IPS DF 19.7 (cell line): ENCODE data around the gene DNAJA4.
"Not testable (repeated sequence)": the region's sequence is repeated elsewhere in the genome, so short reads cannot be mapped to it uniquely, and the experiment has no call there.

Experiments used
- DNase-seq: peaks from one replicate; pipeline ENCODE4 v3.0.0-alpha.2; 2013; ENCODE audit warnings: low read depth, low spot score

Gene DNAJA4

DNA sequence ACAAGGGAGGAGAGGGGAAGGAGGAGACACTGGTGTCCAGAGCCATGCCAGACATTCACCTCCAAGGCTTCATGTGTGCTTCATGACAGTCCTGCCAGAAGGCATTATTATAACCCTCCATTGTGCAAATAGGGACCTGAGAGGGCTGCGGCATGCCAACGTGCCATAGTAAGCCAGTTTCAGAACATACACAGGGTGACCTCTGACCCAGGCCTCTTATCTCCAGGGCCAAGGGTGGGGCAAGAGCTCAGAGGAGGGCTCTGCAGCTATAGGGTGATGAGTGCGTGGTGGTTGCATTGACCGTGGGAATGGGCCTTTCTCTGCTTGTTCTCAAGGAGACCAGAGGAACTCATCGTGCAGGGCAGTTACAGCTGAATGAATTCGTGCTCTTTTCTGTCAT is 20.3 kb upstream of the DNAJA4 start:
- DNase-seq = no peak

DNA sequence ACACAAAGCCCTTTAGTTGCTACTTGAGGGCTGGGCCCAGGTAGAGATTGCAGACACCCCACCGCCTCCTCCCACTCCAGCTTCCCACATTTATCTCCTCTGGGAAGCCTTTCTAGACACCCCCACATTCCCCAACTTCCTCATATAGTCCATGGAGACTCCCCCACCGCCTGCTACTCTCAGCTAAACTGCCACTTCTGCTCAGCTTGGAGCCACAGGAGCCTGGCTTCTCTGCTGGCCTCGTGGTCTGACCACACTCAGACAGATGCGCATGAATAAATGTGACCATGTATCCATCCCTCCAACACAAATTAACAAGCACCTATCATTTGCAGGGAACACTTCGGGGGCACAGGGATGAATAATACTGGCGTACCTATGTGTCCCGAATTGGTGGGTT is 19.5 kb upstream of the DNAJA4 start:
- DNase-seq = no peak

DNA sequence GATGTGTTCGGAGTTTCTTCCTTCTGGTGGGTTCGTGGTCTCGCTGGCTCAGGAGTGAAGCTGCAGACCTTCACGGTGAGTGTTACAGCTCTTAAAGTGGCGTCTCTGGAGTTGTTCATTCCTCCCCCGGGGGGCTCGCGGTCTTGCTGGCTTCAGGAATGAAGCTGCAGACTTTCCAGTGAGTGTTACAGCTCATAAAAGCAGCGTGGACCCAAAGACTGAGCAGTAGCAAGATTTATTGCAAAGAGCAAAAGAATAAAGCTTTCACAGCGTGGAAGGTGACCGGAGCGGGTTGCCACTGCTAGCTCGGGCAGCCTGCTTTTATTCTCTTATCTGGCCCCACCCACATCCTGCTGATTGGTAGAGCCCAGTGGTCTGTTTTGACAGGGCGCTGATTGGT is 19.0 kb upstream of the DNAJA4 start:
- DNase-seq = not testable (repeated sequence)

DNA sequence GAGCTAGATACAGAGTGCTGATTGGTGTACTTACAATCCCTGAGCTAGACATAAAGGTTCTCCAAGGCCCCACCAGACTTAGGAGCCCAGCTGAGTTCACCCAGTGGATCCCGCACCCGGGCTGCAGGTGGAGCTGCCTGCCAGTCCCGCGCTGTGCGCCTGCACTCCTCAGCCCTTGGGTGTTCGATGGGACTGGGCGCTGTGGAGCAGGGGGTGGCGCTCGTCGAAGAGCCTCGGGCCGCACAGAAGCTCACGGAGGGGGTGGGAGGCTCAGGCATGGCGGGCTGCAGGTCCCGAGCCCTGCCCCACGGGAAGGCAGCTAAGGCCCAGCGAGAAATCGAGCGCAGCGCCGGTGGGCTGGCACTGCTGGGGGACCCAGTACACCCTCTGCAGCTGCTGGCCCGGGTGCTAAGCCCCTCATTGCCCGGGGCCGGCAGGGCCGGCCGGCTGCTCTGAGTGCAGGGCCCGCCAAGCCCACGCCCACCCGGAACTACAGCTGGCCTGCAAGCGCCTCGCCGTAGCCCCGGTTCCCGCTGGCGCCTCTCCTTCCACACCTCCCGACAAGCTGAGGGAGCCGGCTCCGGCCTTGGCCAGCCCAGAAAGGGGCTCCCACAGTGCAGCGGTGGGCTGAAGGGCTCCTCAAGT is 18.3 kb upstream of the DNAJA4 start:
- DNase-seq = not testable (repeated sequence)

DNA sequence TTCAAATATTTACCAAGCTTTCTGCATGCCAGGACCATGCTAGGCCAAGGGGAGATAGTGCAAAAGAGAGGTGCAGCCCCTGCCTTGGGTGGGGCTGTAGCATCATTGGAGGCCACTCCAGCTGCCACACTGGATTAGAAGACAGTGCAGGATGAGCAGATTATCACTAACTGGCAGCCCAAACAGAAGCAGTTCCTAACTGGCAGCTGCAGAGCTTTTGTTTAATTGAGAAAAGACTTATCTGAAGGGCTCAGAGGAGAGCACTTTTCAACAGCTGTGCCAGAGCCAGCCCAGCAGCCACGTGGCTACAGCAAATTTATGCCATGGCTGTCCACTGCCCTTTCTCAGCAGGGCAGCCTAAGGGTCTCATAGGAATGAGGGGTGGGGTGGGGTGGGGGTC is 16.5 kb upstream of the DNAJA4 start:
- DNase-seq = no peak

DNA sequence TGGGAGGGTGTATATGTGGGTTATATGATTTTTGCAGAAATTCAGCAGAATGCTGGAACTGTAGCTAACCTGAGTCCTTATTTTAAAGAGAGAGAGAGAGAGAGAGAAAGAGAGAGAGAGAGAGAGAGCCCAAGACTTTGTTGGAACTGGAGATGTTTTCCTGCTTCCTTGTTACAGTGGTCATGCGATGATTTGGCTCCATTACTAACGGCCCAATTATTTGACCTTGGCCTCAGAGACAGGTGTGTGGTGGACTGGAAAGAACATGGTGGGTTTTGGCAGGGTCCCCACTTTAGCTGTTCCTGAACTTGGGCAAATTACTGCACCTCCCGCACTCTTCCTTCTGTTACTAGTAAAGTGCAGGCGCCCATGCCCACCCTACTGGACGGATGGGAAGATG is 15.2 kb upstream of the DNAJA4 start:
- no peak for DNase-seq

DNA sequence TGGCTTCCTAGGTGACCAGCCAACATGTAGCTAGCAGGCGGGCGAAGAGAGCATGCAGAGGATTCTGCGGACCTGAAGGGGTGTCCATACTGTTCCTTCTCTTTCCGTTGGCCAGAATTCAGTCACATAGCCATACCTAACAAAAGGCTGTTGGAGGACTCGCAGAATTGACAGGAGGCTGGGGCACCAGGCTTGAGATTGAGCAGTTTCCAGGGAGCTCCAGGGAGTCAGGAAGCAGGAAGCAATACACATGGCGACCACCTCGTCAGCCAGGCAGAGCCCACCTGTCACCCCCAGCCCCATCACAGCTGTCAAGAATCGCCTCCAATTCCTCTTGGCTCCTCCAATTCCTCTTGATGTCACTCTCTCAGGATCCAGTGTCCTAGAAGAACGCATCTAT is 13.2 kb upstream of the DNAJA4 start:
- DNase-seq = no peak

DNA sequence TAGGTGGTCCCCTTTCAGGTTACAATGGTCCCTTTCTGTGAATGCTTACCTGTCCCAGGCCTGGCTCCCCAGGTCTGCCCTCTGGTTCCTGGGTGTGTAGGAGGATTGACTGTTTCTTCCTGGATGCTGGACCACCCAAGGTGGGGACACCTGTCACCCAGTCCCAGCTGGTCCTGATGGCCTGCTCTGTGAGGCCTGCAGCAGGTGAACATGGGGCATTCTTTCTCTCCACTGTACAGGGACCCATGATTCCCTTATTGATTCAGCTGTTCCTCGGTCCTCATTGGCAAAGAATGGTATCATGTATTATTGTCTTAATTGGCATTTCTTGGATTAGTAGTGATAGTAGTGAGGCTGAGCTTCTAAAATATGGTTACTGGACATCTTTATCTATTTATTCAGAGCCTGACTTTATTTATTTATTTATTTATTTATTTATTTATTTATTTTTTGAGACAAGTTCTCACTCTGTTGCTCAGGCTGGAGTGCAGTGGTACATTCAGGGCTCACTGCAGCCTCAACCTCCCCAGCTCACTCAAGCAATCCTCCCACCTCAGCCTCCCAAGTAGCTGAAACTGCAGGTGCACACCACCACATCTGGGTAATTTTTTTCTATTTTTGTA is 8.8 kb upstream of the DNAJA4 start:
- DNase-seq = no peak

DNA sequence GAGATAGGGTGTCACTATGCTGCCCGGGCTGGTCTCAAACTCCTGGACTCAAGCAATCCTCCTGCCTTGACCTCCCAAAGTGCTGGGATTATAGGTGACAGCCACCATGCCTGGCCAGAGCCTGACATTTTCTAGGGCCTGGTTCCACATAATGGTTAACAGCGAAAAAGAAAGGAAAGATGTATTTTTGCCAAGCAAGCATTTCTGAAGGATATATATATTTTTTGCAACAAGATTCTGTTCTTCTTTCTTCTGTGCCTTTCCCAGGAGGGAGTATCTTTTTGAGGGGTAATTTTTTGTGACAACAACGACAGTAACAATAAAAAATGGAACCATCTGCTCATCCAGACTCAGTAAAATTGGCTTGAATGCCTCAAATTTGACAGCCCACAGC is 8.3 kb upstream of the DNAJA4 start:
- DNase-seq = no peak

DNA sequence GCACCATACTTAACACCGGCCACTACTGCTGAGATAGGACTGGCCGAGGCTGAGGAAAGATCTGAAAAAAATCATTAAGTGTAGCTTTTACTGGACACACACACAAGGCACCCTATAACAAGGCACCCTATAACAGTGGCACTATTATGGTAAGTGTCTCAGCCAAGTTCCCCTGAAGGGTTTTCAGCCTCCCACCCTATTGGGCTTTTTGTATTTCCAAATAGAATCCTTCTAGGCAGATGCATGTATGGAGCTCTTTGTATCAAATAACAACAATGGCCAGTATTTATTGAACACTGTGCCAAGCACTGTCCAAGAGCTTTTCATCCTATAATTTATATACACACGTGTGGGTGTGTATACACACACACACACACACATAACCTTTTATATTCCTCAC is 6.7 kb upstream of the DNAJA4 start:
- no peak for DNase-seq

DNA sequence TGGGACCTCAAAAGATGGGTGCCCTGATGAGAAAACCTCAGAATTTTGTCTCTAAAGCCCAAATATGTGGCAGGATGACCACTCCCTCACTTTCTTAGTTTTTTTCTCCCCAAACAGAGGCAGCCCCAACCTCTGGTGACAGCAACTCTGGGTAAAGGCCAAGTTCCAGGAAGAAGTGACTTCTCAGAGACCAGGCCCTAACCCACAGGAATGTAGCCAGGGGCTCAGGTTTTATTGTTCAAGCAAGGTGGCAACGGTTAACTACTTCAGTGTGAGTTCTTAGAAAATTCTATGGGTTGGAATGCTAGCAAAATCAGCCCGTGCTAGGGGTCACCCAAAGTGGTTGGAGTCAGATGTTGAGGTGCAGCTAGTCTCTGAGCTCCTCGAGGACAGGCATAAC is 5.1 kb upstream of the DNAJA4 start:
- no peak for DNase-seq

DNA sequence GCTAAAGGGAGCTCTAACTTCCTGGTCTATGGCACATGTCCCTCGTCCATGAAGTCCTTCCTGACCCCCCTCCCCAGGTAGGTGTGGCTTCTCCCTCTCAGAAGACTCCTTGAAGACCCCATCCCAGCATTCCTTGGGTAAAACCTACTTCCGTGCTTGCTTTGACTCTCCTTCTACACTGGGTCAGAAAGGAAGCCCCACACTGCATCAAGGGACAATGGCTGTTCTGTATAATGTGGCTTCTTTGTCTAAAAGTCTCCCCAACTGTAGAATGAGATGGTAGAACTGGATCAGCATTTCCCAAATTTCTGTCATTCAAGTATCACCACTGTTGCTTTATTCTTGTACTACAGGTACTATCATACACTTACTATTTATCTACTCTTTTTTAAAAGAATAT is 3.9 kb upstream of the DNAJA4 start:
- no peak for DNase-seq

DNA sequence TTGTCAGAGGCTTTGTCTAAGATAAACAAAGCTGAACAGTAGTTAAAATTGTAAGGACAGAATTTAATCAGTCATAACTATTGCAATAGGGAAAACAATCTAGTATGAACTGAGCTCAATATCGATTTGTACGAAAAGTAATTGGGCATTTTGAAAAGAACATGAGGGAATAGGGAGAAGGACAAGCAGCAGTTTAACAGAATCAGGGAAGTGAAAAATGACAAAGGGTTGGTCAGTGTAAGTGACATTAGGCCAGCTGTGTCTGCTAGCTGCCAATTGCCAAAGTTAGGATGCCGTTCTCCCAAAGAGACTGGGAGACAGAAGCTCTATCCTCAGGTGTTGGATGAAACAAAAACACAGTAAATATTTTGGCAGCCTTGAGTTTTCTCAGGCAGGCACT is 3.3 kb upstream of the DNAJA4 start:
- DNase-seq = no peak

DNA sequence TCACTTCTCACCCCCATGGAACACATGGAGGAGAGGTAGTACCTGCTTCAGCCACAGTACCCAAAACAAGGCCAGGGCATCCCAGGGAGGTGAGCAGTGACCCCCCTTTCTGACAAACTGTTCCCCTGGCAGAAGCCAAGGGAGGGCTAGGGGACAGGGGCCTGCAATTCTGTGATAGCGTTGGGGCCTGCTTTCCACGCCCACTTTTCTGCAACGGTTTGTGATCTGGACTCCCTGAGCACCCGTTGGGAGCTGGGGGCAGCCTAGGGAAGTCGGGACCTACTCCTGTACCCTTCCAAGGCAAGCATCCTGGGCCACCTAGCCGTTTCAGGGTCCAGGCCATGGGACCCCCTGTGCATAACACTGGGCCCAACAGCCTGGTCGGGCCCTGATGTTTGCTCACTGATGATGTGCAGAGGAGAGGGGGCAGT is 996 bp upstream of the DNAJA4 start:
- DNase-seq = no peak

DNA sequence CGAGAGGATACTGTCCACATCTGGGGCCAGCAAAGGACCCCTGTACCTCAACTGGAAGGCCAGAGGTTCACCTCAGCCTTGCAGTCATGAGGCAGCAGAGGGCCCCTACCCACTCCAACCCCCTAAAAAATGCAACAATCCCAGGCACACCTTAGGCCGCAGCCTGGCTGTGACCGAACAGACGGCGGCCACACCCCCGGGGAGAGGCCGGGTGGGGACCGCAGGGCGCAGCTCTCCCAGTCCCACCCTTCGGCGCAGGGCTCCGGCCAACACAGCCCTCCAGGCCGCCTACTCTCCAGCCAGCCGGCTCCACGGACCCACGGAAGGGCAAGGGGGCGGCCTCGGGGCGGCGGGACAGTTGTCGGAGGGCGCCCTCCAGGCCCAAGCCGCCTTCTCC is 457 bp upstream of the DNAJA4 start:
- no peak for DNase-seq

DNA sequence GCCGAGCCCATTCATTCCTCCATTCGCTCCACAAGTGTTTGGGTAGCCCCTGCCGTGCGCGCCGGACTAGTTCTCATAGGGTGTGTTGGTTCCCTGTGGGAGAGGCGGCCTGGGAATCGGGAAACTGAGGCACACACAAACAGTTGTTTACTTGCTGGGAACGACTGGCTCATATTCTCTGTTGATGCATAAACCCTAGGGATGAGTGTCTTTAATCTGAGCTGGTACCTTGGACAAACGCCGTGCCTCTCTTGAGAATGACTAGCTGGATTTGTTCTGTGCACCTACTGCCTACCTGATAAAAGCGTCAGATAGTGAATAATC is 737 bp downstream of the DNAJA4 start:
- no peak for DNase-seq

DNA sequence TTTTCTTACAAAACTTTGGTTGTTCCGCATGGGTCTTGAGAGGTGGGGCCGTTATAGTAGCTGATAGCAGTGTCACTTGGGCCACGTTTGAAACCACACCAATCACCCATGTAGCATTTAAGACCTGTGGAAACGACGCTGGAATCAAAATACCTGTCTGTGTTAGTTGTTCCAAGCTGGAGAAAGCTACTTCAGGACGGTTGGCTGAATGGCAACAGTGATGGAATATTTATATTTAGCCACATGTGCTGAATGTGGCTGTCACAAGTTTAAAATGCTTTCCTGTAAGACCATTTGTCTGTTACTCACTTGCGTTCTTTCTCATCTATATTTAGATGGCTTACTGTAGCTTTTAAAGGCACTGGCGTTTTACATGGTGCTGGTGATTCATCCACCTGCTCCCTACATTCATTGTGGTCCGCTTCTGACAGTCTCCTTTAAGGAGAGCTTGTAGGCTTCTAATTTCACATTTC is 1.4 kb downstream of the DNAJA4 start:
- no peak for DNase-seq

DNA sequence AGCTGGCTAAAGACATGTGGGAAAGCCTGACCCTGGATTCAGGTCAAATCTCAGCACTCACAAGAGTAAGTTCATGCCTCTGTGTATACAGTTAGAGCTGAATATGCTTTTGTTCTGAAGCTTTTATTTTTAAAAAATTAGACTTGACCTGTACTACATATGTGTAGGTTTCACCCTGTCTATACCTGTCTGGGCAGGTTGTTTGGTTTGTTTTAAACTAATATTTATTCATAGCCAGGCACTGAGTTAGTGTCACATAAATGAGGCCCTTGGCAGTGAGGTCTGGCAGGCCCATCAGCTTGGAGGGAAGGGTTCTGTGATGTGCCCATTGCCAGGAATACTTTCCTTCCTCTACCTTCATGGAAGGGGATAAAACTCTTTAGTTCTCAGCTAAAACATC is 1.9 kb downstream of the DNAJA4 start:
- no peak for DNase-seq

DNA sequence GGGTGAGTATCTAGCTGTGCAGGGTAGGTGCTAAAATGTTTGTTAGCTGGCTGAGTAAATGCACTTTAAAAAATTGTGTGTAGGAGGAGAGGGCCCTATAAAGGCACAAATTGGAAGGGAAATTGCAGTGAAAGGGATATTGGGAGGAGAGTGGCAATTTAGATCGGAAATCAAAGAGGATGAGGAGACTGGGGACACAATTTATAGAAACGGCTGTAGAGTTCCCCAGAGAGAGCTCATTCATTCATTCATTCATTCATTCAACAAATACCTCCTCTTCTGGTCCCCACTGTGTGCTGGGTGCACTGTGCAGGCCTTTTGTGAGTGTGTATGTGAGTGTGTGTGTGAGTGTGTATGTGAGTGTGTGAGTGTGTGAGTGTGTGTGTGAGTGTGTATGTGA is 2.4 kb downstream of the DNAJA4 start:
- no peak for DNase-seq

DNA sequence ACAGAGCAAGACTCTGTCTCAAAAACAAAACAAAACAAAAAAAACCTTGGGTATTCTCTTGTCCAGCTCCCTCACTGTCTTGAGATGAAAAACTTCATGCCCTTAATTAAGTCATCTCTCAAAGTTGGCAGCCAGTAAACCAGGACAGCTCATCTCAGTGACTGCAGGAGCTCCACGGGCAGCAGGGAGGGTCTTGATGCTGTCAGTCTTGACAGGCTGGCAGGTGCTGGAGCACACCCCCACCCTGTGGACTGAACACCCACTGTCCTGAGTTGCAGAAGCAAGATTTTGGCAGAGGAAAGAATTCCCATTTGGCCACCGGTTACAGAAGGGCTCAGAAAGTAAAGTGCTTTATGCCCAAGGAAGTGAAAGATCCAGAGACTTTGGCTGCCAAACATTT is 8.0 kb downstream of the DNAJA4 start:
- DNase-seq = no peak

DNA sequence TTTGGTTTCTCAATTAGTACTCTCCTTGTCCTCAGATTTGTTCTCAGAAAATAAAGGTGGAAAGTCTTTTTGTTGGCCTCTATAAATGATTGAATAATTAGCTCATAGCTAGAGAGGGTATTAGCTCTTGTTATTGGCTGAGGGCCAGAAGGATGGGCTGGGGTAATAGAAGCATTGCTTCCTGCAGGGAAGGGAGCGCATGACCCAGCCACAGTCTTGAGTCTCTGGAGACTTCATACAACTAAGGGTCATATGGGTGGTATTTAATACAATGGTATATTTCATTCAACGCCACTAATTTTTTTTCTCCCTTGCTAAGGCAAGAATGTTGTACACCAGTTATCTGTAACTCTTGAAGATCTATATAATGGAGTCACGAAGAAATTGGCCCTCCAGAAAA is 8.4 kb downstream of the DNAJA4 start:
- no peak for DNase-seq

DNA sequence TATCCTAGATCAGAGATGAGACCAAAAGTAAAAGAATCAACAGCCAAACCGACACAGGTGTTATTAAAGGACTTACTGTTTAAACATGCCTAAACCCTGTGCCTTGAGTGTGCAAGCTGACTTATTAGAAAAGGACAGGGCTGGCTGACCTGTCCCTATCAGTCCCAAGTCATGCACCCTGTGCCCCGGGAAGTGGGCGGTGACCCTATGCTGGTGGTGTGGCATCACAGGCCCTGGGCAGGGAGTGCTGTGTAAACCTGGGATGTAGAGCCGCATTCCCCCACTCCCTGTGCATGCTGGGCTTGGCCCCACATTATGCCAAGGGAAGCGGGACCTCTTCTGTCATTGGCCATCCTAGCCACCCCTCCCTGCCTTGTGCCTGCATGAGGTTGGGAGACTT is 10.6 kb downstream of the DNAJA4 start:
- DNase-seq = no peak

DNA sequence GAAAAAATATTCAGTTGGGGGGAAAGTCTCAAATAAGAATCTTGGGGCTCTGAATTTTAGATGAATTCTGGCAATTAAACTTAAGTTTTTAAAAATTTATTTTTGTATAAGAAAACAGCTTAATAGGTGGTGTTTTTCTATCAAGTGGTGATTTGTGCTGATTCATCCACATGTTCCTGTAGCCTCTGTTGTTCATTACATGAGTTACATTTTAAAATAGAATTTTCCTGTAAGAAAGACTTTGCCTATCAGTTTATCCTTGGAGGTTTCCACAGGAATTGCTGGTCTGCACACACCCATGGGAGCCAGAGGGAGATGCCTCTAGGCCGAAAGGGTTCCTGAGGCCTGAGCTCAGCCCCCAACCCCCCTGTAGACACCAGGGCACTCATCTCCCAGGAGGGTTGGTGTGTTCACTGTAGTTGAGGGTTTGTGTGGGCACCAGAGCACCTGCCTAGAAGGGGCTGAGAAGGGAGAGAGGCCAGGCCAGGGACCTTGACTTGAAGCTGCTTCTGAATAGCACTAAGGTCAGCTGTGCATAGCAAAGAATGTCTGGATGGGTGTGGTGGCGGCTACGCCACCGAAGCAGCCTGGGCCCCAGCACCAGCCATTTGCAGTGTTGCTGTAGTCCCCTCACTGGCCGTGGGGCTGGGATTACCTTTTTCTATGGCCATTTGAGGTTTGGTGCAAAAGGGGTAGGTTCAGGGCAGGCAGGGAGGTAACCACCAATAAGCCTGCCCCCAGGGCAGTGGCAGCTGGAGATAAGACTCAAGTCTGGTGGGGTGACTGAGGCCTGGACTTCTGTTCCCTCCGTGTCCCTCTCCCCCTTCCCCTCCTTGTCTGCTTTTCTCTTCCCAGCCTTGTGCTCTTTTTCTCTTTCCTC is 11.9 kb downstream of the DNAJA4 start:
- no peak for DNase-seq
